H54 (cell line): ENCODE data around the gene TNS1.

ENCODE experiments used
- DNase-seq: peaks from one replicate; pipeline ENCODE4 v3.0.0; 2011; ENCODE audit warnings: low spot score, mixed read lengths; ENCODE audit not compliant: insufficient read length
- FAIRE-seq: peaks from 3 replicates; lab custom pipeline; 2011; peaks lifted over from hg19 to GRCh38; lab: Jason Lieb, UNC
- POLR2A ChIP-seq: IDR thresholded peaks from 2 replicates; pipeline ENCODE4 v1.6.1; 2011; ENCODE audit warnings: low read depth, mild to moderate bottlenecking, low read length

Gene TNS1

DNA sequence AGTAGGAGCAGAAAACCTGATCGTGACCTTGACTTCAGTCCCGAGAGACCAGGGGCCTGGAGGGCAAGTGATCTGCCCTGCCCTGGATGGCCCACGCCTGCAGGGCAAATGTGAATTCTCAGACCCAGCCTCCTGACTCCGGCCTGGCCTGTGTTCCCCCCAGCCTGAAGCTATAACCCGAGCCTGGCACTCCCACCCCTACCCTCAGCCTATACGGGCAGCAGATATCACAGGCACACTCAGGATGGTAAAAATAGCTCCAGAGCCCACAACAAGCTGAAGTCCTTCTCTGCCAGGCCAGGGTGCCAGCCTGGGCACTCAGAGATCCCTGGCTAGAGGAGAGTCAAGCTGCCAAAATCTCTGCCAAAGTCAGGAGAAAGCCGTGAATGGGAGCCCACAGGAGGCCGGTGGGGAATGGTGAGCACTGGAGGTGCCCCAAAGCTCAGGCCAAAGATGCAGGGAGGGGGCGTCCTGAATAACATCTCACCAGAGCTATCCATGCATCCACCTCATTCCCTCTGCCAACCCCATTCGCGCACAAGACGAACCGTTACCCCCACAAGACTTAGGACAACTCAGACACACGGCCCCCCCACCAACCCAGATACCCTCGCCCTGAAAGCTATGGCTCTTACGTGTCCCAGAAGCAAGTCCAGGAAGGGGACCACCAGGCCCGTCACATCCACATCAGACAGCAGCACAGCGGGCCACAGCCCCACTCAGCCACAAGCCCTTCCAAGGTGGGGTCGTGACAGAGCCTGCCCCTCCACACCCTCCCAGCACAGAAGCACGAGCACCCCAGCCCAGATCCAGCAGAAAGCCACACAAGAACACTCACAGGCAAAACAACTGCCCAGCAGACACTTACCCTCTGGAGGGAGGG lies 144.9 kb downstream of the TNS1 start:
- no peak for TF ChIP-seq POLR2A
- FAIRE-seq: no peak

DNA sequence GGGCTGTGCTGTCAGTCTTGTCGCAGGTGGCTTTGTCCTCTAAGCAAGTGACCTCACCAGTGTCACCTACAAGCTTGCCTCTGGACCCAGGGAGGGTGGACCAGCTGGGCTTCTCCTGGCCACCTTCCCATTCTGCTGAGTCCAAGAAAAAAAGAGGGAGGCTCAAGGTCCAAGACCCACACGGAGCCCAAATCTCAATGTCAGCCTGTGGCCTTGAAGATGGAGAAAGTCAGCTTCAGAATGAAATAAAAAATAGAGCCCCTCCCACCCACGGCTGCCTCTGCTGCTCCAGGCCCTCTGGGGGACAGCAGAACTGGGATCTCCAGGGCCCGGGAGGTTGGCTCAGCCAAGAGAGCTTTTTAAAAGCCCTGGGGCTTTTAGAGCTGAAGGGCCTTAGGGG lies 145.9 kb downstream of the TNS1 start:
- TF ChIP-seq POLR2A: no peak
- DNase-seq (no peak), FAIRE-seq (no peak)

More for the DNA sequence above, 144.9 kb downstream of the TNS1 start:
- DNase-seq: no peak

DNA sequence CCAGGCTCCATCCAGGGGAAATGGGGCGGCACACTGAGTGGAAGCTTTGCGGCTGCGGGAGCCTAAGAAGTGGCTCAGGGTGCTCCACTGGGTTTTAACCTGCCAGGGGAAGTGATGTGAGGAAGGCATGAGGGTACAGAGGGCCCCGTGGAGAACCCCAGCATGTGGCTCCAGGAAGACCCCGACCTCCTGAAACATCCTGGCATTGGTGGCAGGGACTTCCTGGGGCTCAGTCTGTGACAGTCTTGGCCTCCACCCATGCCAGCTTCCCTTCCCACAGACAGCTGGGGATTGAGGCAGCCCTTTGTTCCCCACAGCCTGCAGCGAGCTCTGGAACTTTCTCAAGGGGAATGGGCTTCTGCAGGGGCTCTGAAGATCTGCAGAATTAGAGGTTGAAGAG lies 146.6 kb downstream of the TNS1 start:
- FAIRE-seq: no peak
- no peak for TF ChIP-seq POLR2A
- no peak for DNase-seq

DNA sequence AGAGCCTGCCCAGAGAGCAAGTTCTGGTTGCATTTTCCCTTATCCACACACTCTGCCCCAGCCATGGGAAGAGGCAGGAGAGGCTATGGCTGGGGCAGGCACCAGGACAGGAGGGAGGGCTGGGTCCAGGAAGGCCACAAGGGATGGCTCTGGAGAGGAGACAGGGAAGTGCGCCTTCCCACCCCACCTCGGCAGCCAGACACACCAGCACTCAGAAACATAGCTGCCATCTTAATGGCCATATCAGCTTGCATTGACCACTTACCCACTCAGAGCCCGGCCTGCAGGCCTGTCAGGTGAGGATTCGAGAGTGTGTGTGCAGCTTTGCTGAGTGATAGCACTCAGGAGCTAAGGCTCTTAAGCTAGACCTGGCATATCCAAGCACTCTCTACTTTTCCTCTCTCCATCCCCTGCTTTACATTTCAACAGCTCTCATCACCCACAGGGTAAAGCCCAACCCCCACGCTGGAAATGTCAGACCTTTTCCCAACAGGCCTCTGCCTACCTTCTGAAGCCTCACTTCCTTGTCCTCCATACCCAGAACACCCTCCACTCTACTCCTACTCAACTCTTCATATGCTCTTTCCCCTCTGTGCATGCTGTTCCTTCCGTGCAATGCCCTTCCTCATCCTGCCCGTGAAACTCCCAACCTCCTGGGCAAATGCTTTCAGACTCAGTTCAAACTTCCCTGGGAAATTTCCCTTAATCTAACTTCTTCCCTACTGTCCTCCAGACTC lies 147.9 kb downstream of the TNS1 start:
- FAIRE-seq (no peak), DNase-seq (no peak)
- TF ChIP-seq POLR2A: no peak

DNA sequence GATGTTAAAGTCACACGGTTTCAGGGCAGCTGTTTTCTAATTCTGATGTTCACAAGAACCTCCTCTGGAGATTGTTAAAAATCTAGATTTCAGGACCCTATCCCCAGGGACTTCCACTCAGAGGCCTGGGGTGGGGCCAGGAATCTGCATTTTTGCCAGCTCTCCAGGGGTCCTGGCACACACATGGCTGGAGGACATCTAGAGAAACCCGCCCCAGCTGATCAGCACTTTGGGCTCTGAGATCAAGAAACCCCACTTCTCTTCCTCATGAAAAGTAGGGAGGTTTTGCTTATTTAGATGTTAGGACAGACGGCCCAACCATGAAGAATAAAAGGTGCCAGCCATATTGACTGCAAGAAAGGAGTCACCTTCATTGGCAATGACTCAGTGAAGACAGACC lies 148.8 kb downstream of the TNS1 start:
- TF ChIP-seq POLR2A: no peak
- FAIRE-seq (no peak), DNase-seq (no peak)

DNA sequence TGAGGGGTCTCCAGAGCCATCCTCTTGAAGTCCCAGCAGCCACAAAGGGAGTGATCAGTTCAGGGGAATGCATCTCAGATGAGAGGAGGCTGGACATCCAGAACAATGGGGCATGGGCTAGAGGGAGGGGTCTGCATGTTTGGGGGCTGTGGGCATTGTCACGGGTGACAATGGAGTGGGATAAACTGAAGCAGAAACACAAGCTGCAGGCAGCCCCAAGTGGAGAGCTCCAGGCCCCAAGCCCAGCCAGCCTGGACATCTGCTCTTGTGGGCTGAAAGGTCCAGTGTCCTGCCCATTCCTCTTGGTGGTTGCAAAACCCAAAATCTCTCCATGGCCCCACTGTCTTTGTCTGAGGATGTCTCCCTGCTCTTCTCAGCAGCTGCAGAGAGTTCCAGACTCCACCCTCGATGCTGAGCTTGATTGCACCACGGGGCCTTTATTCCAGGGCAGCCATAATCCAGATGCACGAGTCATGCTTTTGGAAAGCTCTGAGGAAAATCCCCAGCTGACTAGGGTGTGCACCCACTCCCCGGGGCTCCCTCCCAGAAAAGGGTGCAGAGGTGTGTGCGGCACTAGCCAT lies 149.4 kb downstream of the TNS1 start:
- no peak for TF ChIP-seq POLR2A
- FAIRE-seq: no peak
- DNase-seq: no peak

DNA sequence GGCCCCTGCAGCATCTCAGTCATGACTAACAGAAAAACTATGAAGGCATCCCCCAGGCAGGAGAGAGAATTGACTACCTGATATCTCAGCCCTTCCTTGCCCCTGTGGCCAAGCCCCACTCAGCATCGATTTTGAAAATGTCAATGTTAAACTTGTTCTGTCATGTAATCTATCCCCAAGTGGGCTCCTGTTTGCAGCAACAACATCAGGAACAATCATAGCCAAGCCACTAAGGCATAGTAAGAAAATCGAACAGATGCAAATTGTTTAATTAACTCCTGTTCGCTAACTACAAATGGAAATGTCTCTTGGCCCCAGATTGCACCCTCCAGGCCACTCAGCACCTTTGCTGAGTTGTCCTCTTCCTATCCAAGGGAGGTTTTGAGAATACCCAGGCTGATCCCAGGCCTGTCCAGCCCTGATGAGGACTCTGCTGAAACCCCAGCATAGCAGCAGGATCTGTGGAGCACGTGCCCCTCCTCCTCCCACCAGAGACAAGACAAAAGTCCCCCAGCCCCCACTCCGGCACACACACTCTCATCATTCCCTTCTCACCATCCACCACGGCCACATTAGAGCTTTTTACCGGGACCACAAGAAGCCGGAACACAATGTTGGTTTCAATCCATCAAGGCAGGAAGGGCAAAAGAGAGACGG lies 150.1 kb downstream of the TNS1 start:
- FAIRE-seq (no peak), DNase-seq (no peak)
- TF ChIP-seq POLR2A: no peak

DNA sequence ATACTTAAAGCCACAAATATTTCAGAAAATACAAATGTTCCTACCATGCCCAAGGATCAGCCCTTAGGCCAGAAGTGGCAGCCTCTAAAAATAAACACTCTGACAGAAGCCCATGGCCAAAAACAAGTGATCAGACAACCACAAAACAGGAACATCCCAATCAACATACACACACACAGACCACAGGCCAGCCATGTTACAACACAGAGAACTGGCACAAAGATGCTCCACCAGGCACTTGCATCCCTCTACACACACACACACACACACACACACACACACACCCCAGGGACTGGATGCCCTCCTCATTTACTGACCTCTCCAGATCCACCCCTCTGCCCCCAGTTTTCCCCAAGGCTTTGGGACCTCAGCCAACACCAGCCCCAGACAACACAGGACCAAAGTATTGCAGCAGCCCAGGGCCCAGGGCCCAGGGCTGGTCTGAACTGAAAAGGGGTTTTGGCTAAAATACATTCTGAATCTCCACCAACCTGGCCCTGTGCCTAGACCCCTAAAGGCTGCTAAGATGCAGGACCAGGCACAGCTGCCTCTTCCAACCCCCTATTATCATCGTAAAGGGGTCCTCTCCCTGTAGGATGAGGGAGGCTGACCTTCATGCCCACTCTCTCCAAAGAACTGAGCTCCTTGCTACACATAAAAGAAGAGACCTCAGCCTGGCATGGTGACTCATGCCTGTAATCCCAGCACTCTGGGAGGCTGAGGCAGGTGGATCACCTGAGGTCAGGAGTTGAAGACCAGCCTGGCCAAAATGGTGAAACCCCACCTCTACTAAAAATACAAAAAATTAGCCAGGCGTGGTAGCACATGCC lies 151.4 kb downstream of the TNS1 start:
- TF ChIP-seq POLR2A: no peak
- DNase-seq: no peak
- no peak for FAIRE-seq

DNA sequence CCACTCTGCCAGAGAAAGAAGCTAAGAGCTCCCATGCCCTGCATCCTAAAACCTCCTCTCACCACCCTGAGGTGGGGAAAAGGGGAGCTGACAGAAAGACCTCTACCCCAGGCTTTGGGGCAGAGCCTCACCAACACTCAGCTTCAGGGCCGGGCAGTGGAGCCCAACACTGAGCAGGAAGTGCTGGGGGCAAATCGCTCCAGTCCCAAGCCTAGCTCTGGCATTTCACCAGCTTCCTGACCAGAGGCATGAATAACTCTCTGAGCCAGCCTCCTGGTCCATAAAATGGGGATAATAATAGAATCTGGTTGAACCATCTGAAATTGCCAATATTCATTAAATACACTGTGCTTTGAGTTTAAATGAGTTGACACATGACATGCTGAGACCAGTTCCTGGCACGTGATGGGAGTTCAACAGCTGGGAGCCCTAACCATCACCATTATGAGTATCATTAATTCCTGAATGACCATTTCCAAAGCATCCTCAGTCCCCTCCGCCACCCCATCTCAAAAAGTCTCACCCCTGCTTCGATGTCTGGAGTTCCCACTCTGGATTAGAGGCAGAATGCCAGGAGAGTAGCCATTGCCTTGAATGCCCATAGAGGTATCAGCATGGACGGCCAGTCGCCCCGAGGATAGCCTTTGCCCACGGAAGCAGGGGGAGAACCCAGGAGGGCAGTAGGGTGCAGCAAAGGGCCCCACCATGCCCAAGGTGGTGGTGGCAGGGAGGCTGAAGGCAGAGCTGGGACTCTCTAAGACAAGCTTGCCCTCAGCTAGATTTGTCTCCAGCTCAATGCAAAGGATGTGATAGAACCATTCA lies 153.4 kb downstream of the TNS1 start:
- no peak for TF ChIP-seq POLR2A
- no peak for FAIRE-seq
- no peak for DNase-seq

DNA sequence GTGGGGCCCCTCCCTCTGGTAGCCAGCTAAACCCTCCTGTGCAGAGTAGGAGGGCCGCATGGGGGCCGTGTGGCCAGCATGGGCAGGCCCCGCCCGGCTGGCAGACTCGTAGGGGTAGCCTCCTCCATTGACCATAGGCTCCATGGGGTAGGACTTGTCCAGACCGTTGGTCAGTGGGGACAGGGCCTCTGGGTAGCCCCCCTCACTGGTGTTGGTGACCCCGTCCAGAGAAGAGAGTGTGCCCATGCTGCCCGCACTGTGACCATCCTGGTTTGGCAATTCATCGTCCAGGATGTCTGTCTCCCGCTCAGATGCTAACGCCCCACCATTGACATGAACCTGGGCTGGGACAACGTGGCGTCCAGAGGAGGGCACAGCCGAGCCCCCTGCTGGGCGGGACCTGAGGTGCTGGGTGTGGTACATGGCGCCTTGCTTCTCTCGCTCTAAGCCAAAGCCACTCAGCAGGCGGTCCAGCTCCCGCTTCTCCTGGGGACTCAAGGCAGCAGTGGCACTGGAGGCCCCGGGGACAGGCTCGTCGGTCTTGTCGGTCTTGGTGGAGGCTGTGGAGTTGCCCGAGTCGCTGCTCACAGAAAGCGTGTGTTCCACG lies 154.3 kb downstream of the TNS1 start:
- FAIRE-seq (no peak), DNase-seq (no peak)
- TF ChIP-seq POLR2A: no peak

DNA sequence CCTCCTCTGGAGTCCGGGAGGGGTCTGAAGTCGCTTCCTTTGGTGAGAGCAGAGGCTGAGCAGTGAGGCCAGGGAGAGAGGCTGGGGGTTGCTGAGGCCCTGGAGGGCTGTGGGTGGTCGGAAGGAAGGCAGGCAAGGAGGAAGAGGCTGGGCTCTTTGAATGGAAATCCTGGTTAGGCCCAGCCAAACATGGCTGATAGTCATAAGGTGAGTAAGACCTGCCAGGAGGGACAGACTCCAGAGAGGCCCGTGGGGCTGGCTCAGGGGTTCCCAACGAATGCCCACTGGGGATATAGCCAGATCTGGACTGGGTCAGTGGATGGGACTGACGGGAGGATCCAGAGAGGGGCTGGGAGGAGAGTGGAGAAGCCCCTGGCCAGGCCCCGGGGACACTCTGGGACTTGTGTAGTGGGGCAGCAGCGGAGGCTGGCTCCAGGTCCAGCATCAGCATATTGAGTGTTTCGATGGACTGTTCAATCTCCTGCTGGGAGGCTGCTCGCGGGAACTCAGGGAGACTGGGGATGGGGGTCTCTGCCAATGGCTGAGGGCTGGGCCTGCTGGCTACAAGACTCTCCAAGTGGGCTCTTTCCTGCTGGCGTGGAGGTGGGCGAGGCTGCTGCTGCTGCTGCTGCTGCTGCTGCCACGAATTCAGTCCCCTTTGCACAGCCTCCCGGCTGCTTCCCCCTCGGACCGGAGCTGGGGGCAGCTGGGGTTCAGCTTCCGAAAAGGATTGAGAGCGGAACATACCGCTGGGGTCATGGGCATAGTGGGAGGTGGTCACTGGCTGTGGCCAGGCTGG lies 155.0 kb downstream of the TNS1 start:
- no peak for DNase-seq
- no peak for TF ChIP-seq POLR2A
- no peak for FAIRE-seq
